Measurements from ENCODE around the gene PPIG. TPM values are rescaled to one million over a fixed set of nuclear protein-coding genes. Genes with fewer than 3 reads are reported as not detected.
"Not testable (repeated sequence)": the region's sequence is repeated elsewhere in the genome, so short reads cannot be mapped to it uniquely, and the experiment has no call there.

Gene PPIG
- total RNA-seq, 6 experiments from 2014 or later, result 36.5 to 40.3 (median 38.3) TPM

GRCh38 chr2:169562519-169562918 is 21.6 kb upstream of the PPIG start:
- H3K36me3 Mint-ChIP-seq (ENCODE audit: low read depth), result peaks cover 4% of the 10 kb centered on the region; the same call in 1 of the 2 replicates
- no peaks in the 10 kb centered on the region for H3K9me3 Mint-ChIP-seq
- no peak overlapping the region for H3K4me3 Mint-ChIP-seq
- no peak overlapping the region for H3K27ac Mint-ChIP-seq
- no peak for TF ChIP-seq CTCF (IDR thresholded peaks at IDR 0.05)
- DNase-seq, result no peak
- H3K4me1 Mint-ChIP-seq (ENCODE audit: low read depth), result no peaks in the 10 kb centered on the region
- no peaks in the 10 kb centered on the region; the same call in 1 of the 2 replicates for H3K27me3 Mint-ChIP-seq (ENCODE audit: insufficient read depth)

- Mint-ChIP-seq H3K36me3 (ENCODE audit: low read depth) (peaks cover 10% of the 10 kb centered on the region), H3K4me3 (no peak overlapping the region), H3K4me1 (ENCODE audit: low read depth) (peaks cover 10% of the 10 kb centered on the region), H3K9me3 (no peaks in the 10 kb centered on the region), H3K27ac (no peak overlapping the region), H3K27me3 (ENCODE audit: insufficient read depth) (no peaks in the 10 kb centered on the region; the same call in 1 of the 2 replicates)
- TF ChIP-seq CTCF (IDR thresholded peaks at IDR 0.05), result no peak
- DNase-seq, result no peak
Measured at GRCh38 chr2:169565686-169566085, 18.5 kb upstream of the PPIG start.

- Mint-ChIP-seq H3K36me3 (ENCODE audit: low read depth) (peaks cover 6% of the 10 kb centered on the region; the same call in 1 of the 2 replicates), H3K27me3 (ENCODE audit: insufficient read depth) (no peaks in the 10 kb centered on the region; the same call in 1 of the 2 replicates), H3K4me3 (no peak overlapping the region), H3K27ac (no peak overlapping the region), H3K4me1 (ENCODE audit: low read depth) (peaks cover 26% of the 10 kb centered on the region), H3K9me3 (no peaks in the 10 kb centered on the region)
- TF ChIP-seq CTCF (IDR thresholded peaks at IDR 0.05), result no peak
- DNase-seq, result no peak
Measured at GRCh38 chr2:169569948-169570347, 14.2 kb upstream of the PPIG start.

GRCh38 chr2:169570752-169571151 is 13.4 kb upstream of the PPIG start:
- not testable (repeated sequence) for H3K36me3 Mint-ChIP-seq (ENCODE audit: low read depth); H3K9me3 Mint-ChIP-seq; H3K27ac Mint-ChIP-seq; DNase-seq; H3K4me3 Mint-ChIP-seq; H3K27me3 Mint-ChIP-seq (ENCODE audit: insufficient read depth)
- peaks cover 26% of the 10 kb centered on the region for H3K4me1 Mint-ChIP-seq (ENCODE audit: low read depth)

GRCh38 chr2:169571571-169571970 is 12.6 kb upstream of the PPIG start:
- Mint-ChIP-seq H3K9me3 (no peaks in the 10 kb centered on the region), H3K27ac (no peak overlapping the region), H3K36me3 (ENCODE audit: low read depth) (peaks cover 6% of the 10 kb centered on the region; the same call in 1 of the 2 replicates), H3K27me3 (ENCODE audit: insufficient read depth) (no peaks in the 10 kb centered on the region; the same call in 1 of the 2 replicates), H3K4me3 (no peak overlapping the region), H3K4me1 (ENCODE audit: low read depth) (peaks cover 26% of the 10 kb centered on the region)
- DNase-seq, result no peak
- TF ChIP-seq CTCF (IDR thresholded peaks at IDR 0.05), result no peak

- no peak for TF ChIP-seq CTCF (IDR thresholded peaks at IDR 0.05)
- peaks cover 26% of the 10 kb centered on the region for H3K4me1 Mint-ChIP-seq (ENCODE audit: low read depth)
- H3K27ac Mint-ChIP-seq, result no peak overlapping the region
- no peak overlapping the region for H3K4me3 Mint-ChIP-seq
- no peaks in the 10 kb centered on the region for H3K9me3 Mint-ChIP-seq
- H3K36me3 Mint-ChIP-seq (ENCODE audit: low read depth), result peaks cover 6% of the 10 kb centered on the region; the same call in 1 of the 2 replicates
- no peaks in the 10 kb centered on the region; the same call in none of the 2 replicates for H3K27me3 Mint-ChIP-seq (ENCODE audit: insufficient read depth)
- no peak for DNase-seq
Measured at GRCh38 chr2:169572189-169572588, 12.0 kb upstream of the PPIG start.

Measured in HFFc6 (cell line).